Adrenal gland (tissue), 5 donors: ENCODE data around the gene CENPF.

Experiments
- POLR2A ChIP-seq, 2 donors: fragments of 450-650 bp; IDR thresholded peaks; one replicate each; pipeline ENCODE4 v1.6.1; 2017; ENCODE audit warnings: antibody characterized with exemption in 2 of 2, mild to moderate bottlenecking in 2 of 2, moderate library complexity in 1 of 2
- TF ChIP-seq, protein P1 (sequence below), 6 experiments: fragments of 450-650 bp in 4 of 6; fragments of 200-600 bp in 2 of 6; sonication (generic) in 1 of 6; IDR thresholded peaks; 1 replicate in 5 of 6; 2 replicates in 1 of 6; pipeline versions ENCODE4 v1.5.1 to v1.8.0; 2016 to 2021; ENCODE audit warnings: antibody characterized with exemption in 6 of 6, mild to moderate bottlenecking in 2 of 6, moderate library complexity in 1 of 6
- donor health status: DM: no; HTN: no; CAD: no.

DNA sequence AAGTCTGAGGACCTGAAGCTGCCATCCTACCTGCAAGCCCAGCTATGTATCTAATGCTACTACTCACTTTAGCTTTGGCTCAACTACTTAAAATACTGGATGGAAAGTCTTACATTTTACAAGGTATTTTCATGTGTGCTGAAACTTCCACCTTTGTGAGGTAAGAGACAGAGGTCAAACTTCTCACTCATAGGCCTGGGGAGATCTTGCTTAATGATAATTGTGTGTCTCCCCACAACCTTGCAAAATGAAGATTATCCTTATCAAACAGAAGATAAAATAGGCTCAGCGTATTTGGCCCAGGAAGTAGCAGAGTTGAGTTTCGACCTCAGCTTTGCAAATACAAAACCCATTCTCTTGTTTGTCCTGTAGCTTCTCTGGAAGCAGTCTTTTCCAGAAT, 63.7 kb downstream of the CENPF start:
- TF ChIP-seq, protein P1, sequence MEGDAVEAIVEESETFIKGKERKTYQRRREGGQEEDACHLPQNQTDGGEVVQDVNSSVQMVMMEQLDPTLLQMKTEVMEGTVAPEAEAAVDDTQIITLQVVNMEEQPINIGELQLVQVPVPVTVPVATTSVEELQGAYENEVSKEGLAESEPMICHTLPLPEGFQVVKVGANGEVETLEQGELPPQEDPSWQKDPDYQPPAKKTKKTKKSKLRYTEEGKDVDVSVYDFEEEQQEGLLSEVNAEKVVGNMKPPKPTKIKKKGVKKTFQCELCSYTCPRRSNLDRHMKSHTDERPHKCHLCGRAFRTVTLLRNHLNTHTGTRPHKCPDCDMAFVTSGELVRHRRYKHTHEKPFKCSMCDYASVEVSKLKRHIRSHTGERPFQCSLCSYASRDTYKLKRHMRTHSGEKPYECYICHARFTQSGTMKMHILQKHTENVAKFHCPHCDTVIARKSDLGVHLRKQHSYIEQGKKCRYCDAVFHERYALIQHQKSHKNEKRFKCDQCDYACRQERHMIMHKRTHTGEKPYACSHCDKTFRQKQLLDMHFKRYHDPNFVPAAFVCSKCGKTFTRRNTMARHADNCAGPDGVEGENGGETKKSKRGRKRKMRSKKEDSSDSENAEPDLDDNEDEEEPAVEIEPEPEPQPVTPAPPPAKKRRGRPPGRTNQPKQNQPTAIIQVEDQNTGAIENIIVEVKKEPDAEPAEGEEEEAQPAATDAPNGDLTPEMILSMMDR (IDR thresholded peaks at IDR 0.05) = no peak
- TF ChIP-seq POLR2A (IDR thresholded peaks at IDR 0.05) = no peak
